ENCODE data around the gene ANXA2.

ANXA2 gene

DNA sequence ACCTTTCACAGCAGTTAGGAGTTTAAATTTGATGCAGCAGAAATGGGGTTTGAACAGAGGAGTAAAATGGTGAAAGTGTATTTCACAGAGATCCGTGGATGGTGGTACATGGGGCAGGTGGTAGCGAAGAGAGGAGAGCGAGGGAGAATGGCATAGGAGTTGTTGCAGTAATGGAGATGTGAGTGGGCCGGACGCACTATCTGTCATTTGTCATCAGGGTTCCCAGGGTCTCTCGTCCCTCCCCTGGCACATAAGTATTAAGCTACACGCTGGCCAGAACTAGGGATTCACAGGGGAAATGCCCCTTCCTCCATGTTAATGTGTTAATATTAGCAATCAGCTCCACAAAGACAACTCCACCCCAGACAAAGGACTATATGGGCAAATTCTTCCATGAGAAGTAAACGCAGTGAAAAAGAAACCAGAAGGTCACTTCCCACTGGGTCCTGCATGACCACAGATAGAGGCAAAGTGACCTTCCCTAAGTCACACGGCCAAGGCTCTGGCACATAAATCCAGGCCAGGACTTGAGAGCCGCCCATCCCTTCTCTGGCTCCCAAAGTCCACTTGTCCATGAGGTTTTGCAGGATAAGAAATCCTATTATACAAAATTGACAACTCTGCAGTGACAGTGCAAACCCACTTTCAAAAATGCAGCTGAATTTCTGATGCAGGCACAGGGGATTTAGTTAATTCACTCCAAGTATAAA, 42.5 kb downstream of the ANXA2 start:
- Histone ChIP-seq H3K4me3 (ENCODE audit: low read depth, low read length, poor library complexity, severe bottlenecking) (no peak overlapping the region), H3K4me1 (ENCODE audit: insufficient read depth, low read length, severe bottlenecking) (no peaks in the 10 kb centered on the region), H3K36me3 (ENCODE audit: insufficient read depth, low read length) (no peaks in the 10 kb centered on the region), H3F3A (ENCODE audit: insufficient read depth, low read length) (no peaks in the 10 kb centered on the region), H3K27ac (ENCODE audit: low read depth, low read length, poor library complexity, severe bottlenecking) (no peak overlapping the region), H3K4me2 (ENCODE audit: low read length) (no peak overlapping the region), H3K9me2 (ENCODE audit: low read depth, low read length) (no peaks in the 10 kb centered on the region), H3K27me3 (ENCODE audit: insufficient read depth, low read length) (no peaks in the 10 kb centered on the region), H4K20me1 (ENCODE audit: insufficient read depth, low read length) (no peaks in the 10 kb centered on the region), H3K79me2 (ENCODE audit: insufficient read depth, low read length) (no peaks in the 10 kb centered on the region), H3K9ac (ENCODE audit: low read length) (no peak overlapping the region), H2AFZ (ENCODE audit: low read length) (no peak overlapping the region), H3K9me3 (ENCODE audit: low read length) (no peaks in the 10 kb centered on the region)
- TF ChIP-seq, protein P1, sequence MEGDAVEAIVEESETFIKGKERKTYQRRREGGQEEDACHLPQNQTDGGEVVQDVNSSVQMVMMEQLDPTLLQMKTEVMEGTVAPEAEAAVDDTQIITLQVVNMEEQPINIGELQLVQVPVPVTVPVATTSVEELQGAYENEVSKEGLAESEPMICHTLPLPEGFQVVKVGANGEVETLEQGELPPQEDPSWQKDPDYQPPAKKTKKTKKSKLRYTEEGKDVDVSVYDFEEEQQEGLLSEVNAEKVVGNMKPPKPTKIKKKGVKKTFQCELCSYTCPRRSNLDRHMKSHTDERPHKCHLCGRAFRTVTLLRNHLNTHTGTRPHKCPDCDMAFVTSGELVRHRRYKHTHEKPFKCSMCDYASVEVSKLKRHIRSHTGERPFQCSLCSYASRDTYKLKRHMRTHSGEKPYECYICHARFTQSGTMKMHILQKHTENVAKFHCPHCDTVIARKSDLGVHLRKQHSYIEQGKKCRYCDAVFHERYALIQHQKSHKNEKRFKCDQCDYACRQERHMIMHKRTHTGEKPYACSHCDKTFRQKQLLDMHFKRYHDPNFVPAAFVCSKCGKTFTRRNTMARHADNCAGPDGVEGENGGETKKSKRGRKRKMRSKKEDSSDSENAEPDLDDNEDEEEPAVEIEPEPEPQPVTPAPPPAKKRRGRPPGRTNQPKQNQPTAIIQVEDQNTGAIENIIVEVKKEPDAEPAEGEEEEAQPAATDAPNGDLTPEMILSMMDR (IDR thresholded peaks at IDR 0.05; ENCODE audit: low read length) = no peak
- TF ChIP-seq EZH2 (IDR thresholded peaks at IDR 0.05; ENCODE audit: borderline replicate concordance, low read length) = no peak

DNA sequence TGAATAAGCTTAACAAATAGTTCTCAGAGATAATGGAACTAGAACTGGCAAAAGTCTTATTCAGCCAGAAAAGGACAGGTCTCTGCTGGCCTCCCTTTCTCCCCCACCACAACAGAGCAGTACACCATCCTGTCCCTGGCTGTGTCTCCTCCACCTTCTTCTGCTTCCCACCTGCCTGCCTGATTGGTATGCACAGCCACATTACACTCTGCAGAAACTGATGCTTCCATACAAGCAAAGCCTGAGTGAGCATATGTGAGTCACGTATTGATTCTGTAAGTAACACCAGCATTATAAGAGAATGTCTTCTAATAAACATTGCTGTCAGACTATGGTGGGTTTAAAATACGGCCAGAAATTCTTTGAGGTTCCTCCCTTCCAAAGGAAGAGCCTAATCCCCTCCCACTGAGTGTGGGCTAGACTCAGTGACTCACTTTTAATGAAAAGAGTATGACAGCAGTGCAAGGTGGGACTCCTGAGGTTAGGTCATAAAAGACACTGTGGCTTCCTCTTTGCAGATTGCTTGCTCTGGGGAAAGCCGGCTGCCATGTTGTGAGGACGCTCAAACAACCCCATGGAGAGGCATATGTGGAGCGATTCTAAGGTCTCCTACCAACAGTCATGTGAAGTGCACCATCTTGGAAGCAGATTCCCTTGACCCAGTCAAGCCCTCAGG, 44.4 kb downstream of the ANXA2 start:
- Histone ChIP-seq H3K79me2 (ENCODE audit: insufficient read depth, low read length) (no peaks in the 10 kb centered on the region), H3K9me3 (ENCODE audit: low read length) (no peaks in the 10 kb centered on the region), H3K4me3 (ENCODE audit: low read depth, low read length, poor library complexity, severe bottlenecking) (no peak overlapping the region), H3K36me3 (ENCODE audit: insufficient read depth, low read length) (no peaks in the 10 kb centered on the region), H3F3A (ENCODE audit: insufficient read depth, low read length) (no peaks in the 10 kb centered on the region), H4K20me1 (ENCODE audit: insufficient read depth, low read length) (no peaks in the 10 kb centered on the region), H3K4me1 (ENCODE audit: insufficient read depth, low read length, severe bottlenecking) (no peaks in the 10 kb centered on the region), H2AFZ (ENCODE audit: low read length) (no peak overlapping the region), H3K27me3 (ENCODE audit: insufficient read depth, low read length) (no peaks in the 10 kb centered on the region), H3K9me2 (ENCODE audit: low read depth, low read length) (no peaks in the 10 kb centered on the region), H3K4me2 (ENCODE audit: low read length) (no peak overlapping the region), H3K9ac (ENCODE audit: low read length) (no peak overlapping the region), H3K27ac (ENCODE audit: low read depth, low read length, poor library complexity, severe bottlenecking) (no peak overlapping the region)
- TF ChIP-seq, protein P1 (IDR thresholded peaks at IDR 0.05; ENCODE audit: low read length) = no peak
- no peak for TF ChIP-seq EZH2 (IDR thresholded peaks at IDR 0.05; ENCODE audit: borderline replicate concordance, low read length)

DNA sequence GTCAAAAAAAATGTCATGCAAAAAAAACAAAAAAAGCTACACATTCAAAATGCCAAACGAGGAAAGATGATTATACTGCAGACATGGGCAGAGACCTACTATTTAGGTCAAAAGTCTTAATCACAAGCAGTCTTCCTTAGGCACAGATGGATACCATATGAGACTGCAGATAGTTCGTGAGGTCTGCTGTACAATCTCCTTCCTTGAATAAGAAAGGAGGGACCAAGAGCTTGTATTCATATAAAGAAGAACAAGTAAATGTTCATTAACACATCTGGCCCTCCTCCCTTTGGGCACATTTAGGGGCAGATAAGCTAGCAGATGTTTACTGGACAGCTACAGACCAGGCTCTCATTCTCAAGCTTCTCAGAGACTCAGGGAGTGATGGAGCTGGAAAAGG, 45.3 kb downstream of the ANXA2 start:
- no peak overlapping the region for H3K4me3 ChIP-seq (ENCODE audit: low read depth, low read length, poor library complexity, severe bottlenecking)
- H3K36me3 ChIP-seq (ENCODE audit: insufficient read depth, low read length) = no peaks in the 10 kb centered on the region
- H3K9me3 ChIP-seq (ENCODE audit: low read length) = no peaks in the 10 kb centered on the region
- H3F3A ChIP-seq (ENCODE audit: insufficient read depth, low read length) = no peaks in the 10 kb centered on the region
- H3K27me3 ChIP-seq (ENCODE audit: insufficient read depth, low read length) = no peaks in the 10 kb centered on the region
- H3K9ac ChIP-seq (ENCODE audit: low read length) = no peak overlapping the region
- H3K4me1 ChIP-seq (ENCODE audit: insufficient read depth, low read length, severe bottlenecking) = no peaks in the 10 kb centered on the region
- no peak overlapping the region for H3K27ac ChIP-seq (ENCODE audit: low read depth, low read length, poor library complexity, severe bottlenecking)
- H3K79me2 ChIP-seq (ENCODE audit: insufficient read depth, low read length) = no peaks in the 10 kb centered on the region
- TF ChIP-seq, protein P1 (IDR thresholded peaks at IDR 0.05; ENCODE audit: low read length) = no peak
- TF ChIP-seq EZH2 (IDR thresholded peaks at IDR 0.05; ENCODE audit: borderline replicate concordance, low read length) = no peak
- no peaks in the 10 kb centered on the region for H3K9me2 ChIP-seq (ENCODE audit: low read depth, low read length)
- no peak overlapping the region for H3K4me2 ChIP-seq (ENCODE audit: low read length)
- H4K20me1 ChIP-seq (ENCODE audit: insufficient read depth, low read length) = no peaks in the 10 kb centered on the region
- no peak overlapping the region for H2AFZ ChIP-seq (ENCODE audit: low read length)

Data from OCI-LY1 (cell line).